Heart right ventricle (tissue), 16 donors: ENCODE data around the gene CYBC1. TPM values are rescaled to one million over a fixed set of nuclear protein-coding genes. Genes with fewer than 3 reads are reported as not detected.

ENCODE experiments used
- ATAC-seq, 8 donors: fragments of 200-7000 bp; cut with Tn5 transposase; one replicate each; pipeline ENCODE4 v1.9.1; 2020; ENCODE audit warnings: mild to moderate bottlenecking in 8 of 8, moderate library complexity in 8 of 8, moderate number of reproducible peaks in 1 of 8
- DNase-seq, 2 donors: peaks; one replicate each; pipeline ENCODE4 v3.0.0-alpha.2; 2020
- H3K27ac ChIP-seq, 10 donors: fragments of 200-600 bp; sonication (generic) in 2 of 10; one replicate each; pipeline versions ENCODE4 v1.5.0 to v1.8.0; 2020 to 2022; ENCODE audit warnings: mild to moderate bottlenecking in 3 of 10
- H3K27me3 ChIP-seq, 7 donors: fragments of 200-600 bp; one replicate each; pipeline ENCODE4 v1.8.0; 2021 to 2022; ENCODE audit warnings: mild to moderate bottlenecking in 2 of 7
- H3K36me3 ChIP-seq, 9 donors: fragments of 200-600 bp; sonication (generic) in 1 of 9; one replicate each; pipeline versions ENCODE4 v1.5.0 to v1.8.0; 2020 to 2022; ENCODE audit warnings: mild to moderate bottlenecking in 2 of 9
- H3K4me1 ChIP-seq, 9 donors: fragments of 200-600 bp; sonication (generic) in 1 of 9; one replicate each; pipeline versions ENCODE4 v1.5.0 to v1.8.0; 2020 to 2022; ENCODE audit warnings: mild to moderate bottlenecking in 4 of 9
- H3K4me3 ChIP-seq, 10 donors: fragments of 200-600 bp; sonication (generic) in 2 of 10; one replicate each; pipeline versions ENCODE4 v1.5.0 to v1.8.0; 2020 to 2022; ENCODE audit warnings: mild to moderate bottlenecking in 7 of 10, moderate library complexity in 2 of 10
- H3K9me3 ChIP-seq, 11 donors: fragments of 200-600 bp in 10 of 11; sonication (generic) in 2 of 11; one replicate each; pipeline versions ENCODE4 v1.5.0 to v1.8.0; 2013 to 2022; ENCODE audit warnings: mild to moderate bottlenecking in 2 of 11, control low read depth in 1 of 11, moderate library complexity in 1 of 11
- WGBS, 2 donors: extraction: QIAGEN DNeasy Blood & Tissue Kit; methylation state at CpG; one replicate each; pipeline ENCODE4 v1.1.7; 2013; ENCODE audit warnings: inconsistent platforms in 1 of 2; 5-methylcytosine and 5-hydroxymethylcytosine counted together
- intact Hi-C, 10 donors: fragments of 100-400 bp; cut with DNase I; formaldehyde crosslinking; loops; one replicate each; pipeline versions ENCODE4 v1.11.1 to v1.14.2; 2022
- polyA plus RNA-seq, 2 donors: library from polyadenylated mRNA; stranded (reverse); fragments of 200-250 nt; gene quantifications; one replicate each; pipeline ENCODE4 v1.2.3, GENCODE V29; 2013
- total RNA-seq, 10 donors: library from RNA; stranded (reverse); fragmentation: NEBNext Ultra II Directional in 3 of 10; extraction: Animal tissue kit (Norgen Biotek cat#: 25700) in 3 of 10; gene quantifications; one replicate each; pipeline versions ENCODE4 v1.2.1 to v1.2.4, GENCODE V29; 2021 to 2023
- TF ChIP-seq, protein P1 (sequence below), 9 donors: fragments of 200-600 bp; sonication (generic) in 2 of 9; IDR thresholded peaks; one replicate each; pipeline versions ENCODE4 v1.5.0 to v1.8.0; 2021 to 2022; ENCODE audit warnings: antibody characterized with exemption in 9 of 9, mild to moderate bottlenecking in 5 of 9, moderate library complexity in 1 of 9
- donor health status: Arrhythmogenic right ventricular cardiomyopathy.
- donor health status: ischemic (EF 13 %, LVEDD 7.1; RV severe dilation, severe dysfunction).
- donor health status: healthy with polysubstance abuse.
- donor health status: DM: no; HTN: yes; CAD: no.
- donor health status: DM: no; HTN: no; CAD: no.
- donor health status: ischemic (EF 25% LVEDD 6.9; RV normal size, moderate dysfunction).
- donor health status: ischemic (EF 25% LVEDD 5.7; RV mildly dilated, moderate dysfunction).
- donor health status: healthy.
- donor health status: DM: yes; HTN: yes; CAD: no.
- donor health status: Ischemic cardiomyopathy.
- donor health status: ischemic (EF 35%, LVEDD 5.7; RV mildly dilated, moderate dysfunction).
- donor health status: nonischemic (EF 11% LVEDD 7.7; RV severe dilation, severe dysfunction).
- donor health status: DM: yes; HTN: yes; CAD: no.
- donor health status: PGD.
- donor health status: ischemic (EF 29% LVEDD 5.4; RV normal size, mild dysfunction).
- donor health status: nonischemic (EF 23%, LVEDD 6.1; RV moderate dilation, normal function).

The CYBC1 gene
- total and polyA plus RNA-seq, 12 donors = 13.4 to 56.6 (median 21.0) TPM

GRCh38 chr17:82483836-82484235 lies 33.3 kb upstream of the CYBC1 start:
- peak in 4 of 8 donors; percentile 7 to 28 (median 12) for ATAC-seq
- peaks cover 0 to 16% (median 6%) of the 10 kb centered on the region in 9 donors for H3K4me1 ChIP-seq
- H3K4me3 ChIP-seq = no peak overlapping the region
- H3K9me3 ChIP-seq = no peaks in the 10 kb centered on the region
- DNase-seq = no peak
- no peaks in the 10 kb centered on the region for H3K27me3 ChIP-seq
- TF ChIP-seq, protein P1, sequence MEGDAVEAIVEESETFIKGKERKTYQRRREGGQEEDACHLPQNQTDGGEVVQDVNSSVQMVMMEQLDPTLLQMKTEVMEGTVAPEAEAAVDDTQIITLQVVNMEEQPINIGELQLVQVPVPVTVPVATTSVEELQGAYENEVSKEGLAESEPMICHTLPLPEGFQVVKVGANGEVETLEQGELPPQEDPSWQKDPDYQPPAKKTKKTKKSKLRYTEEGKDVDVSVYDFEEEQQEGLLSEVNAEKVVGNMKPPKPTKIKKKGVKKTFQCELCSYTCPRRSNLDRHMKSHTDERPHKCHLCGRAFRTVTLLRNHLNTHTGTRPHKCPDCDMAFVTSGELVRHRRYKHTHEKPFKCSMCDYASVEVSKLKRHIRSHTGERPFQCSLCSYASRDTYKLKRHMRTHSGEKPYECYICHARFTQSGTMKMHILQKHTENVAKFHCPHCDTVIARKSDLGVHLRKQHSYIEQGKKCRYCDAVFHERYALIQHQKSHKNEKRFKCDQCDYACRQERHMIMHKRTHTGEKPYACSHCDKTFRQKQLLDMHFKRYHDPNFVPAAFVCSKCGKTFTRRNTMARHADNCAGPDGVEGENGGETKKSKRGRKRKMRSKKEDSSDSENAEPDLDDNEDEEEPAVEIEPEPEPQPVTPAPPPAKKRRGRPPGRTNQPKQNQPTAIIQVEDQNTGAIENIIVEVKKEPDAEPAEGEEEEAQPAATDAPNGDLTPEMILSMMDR (IDR thresholded peaks at IDR 0.05) = no peak
- peaks cover 0 to 100% (median 81%) of the 10 kb centered on the region in 9 donors for H3K36me3 ChIP-seq
- H3K27ac ChIP-seq = no peak overlapping the region
- intact Hi-C loops = no loop called here
- 84 to 91% methylated on average over 9 of the region's 9 CpGs for WGBS, 2 donors

- Histone ChIP-seq H3K4me1 (peaks cover 0 to 10% (median 0%) of the 10 kb centered on the region in 9 donors), H3K27me3 (no peaks in the 10 kb centered on the region), H3K36me3 (peaks cover 0 to 100% (median 85%) of the 10 kb centered on the region in 9 donors), H3K9me3 (no peaks in the 10 kb centered on the region), H3K4me3 (no peak overlapping the region), H3K27ac (no peak overlapping the region)
- no peak for DNase-seq
- 89 to 92% methylated on average over 6 of the region's 6 CpGs for WGBS, 2 donors
- no peak for ATAC-seq
- TF ChIP-seq, protein P1 (IDR thresholded peaks at IDR 0.05) = no peak
- intact Hi-C loops = no loop called here
Observed at GRCh38 chr17:82483204-82483660, 32.7 kb upstream of the CYBC1 start.

- H3K36me3 ChIP-seq = peaks cover 0 to 100% (median 66%) of the 10 kb centered on the region in 9 donors
- TF ChIP-seq, protein P1 (IDR thresholded peaks at IDR 0.05) = no peak
- WGBS, 2 donors = 81 to 84% methylated on average over 9 of the region's 9 CpGs
- H3K4me3 ChIP-seq = no peak overlapping the region
- ATAC-seq = no peak
- intact Hi-C loops = no loop called here
- DNase-seq = no peak
- no peaks in the 10 kb centered on the region for H3K27me3 ChIP-seq
- H3K4me1 ChIP-seq = no peaks in the 10 kb centered on the region
- H3K9me3 ChIP-seq = no peaks in the 10 kb centered on the region
- no peak overlapping the region for H3K27ac ChIP-seq
Observed at GRCh38 chr17:82480318-82480717, 29.8 kb upstream of the CYBC1 start.

DNA sequence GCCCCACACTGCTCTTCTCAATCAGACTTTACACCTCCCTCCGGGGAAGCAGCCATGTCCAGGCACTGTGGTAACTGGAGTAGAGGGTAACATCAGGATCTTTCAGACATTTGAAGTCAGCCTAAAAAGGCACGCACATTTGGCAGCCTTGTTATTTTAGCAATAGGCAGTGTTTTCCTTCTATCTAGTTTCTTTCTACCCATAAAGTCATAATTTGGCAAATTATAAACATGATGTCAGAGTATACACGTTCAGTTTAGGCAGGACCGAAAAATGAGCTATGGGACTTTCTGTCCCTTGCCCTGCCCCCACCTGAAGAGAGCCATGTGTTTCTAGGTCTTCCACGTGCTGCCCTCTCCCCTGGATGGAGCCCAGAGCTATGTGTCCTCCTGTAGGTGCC lies 29.1 kb upstream of the CYBC1 start:
- WGBS, 2 donors = 82 to 88% methylated on average over 5 of the region's 5 CpGs
- peaks cover 0 to 100% (median 63%) of the 10 kb centered on the region in 9 donors for H3K36me3 ChIP-seq
- ATAC-seq = peak in 1 of 8 donors; percentile 37
- no peak overlapping the region for H3K4me3 ChIP-seq
- no peaks in the 10 kb centered on the region for H3K4me1 ChIP-seq
- no peak overlapping the region for H3K27ac ChIP-seq
- TF ChIP-seq, protein P1 (IDR thresholded peaks at IDR 0.05) = no peak
- no peaks in the 10 kb centered on the region for H3K27me3 ChIP-seq
- no peak for DNase-seq
- no peaks in the 10 kb centered on the region for H3K9me3 ChIP-seq
- intact Hi-C loops = no loop called here
